GM21723 (cell line): Measurements from ENCODE around the gene TGFBR3.

Experiments
- ATAC-seq: cut with Tn5 transposase; IDR thresholded peaks from one replicate; pipeline ENCODE4 v1.9.1; 2021; ENCODE audit warnings: mild to moderate bottlenecking, moderate library complexity; ENCODE audit not compliant: unreplicated experiment

TGFBR3 gene

GRCh38 chr1:91885716-91886506 lies at the start of gene TGFBR3:
TGFBR3 (minus strand) TSS chr1:91886151; CDS start chr1:91861531, 24,620 bp downstream.
- ATAC-seq, result peak; percentile 73

- no peak for ATAC-seq
Measured at GRCh38 chr1:91929250-91929649, 43.3 kb upstream of the TGFBR3 start.

GRCh38 chr1:91928026-91928425 lies 42.1 kb upstream of the TGFBR3 start:
- ATAC-seq, result no peak

GRCh38 chr1:91925644-91926435 lies 39.9 kb upstream of the TGFBR3 start:
- ATAC-seq, result no peak

GRCh38 chr1:91924146-91924545 lies 38.2 kb upstream of the TGFBR3 start:
- ATAC-seq, result no peak

GRCh38 chr1:91919962-91920361 lies 34.0 kb upstream of the TGFBR3 start:
- no peak for ATAC-seq

- no peak for ATAC-seq
Measured at GRCh38 chr1:91916811-91917460, 31.0 kb upstream of the TGFBR3 start.

GRCh38 chr1:91916046-91916445 lies 30.1 kb upstream of the TGFBR3 start:
- ATAC-seq, result no peak

- ATAC-seq, result no peak
Measured at GRCh38 chr1:91913018-91913417, 27.1 kb upstream of the TGFBR3 start.

GRCh38 chr1:91912266-91912665 lies 26.3 kb upstream of the TGFBR3 start:
- ATAC-seq, result no peak

- ATAC-seq, result no peak
Measured at GRCh38 chr1:91901231-91901630, 15.3 kb upstream of the TGFBR3 start.

GRCh38 chr1:91900562-91900961 lies 14.6 kb upstream of the TGFBR3 start:
- ATAC-seq, result no peak

- no peak for ATAC-seq
Measured at GRCh38 chr1:91897016-91897415, 11.1 kb upstream of the TGFBR3 start.

- ATAC-seq, result no peak
Measured at GRCh38 chr1:91895832-91896556, 10.0 kb upstream of the TGFBR3 start.

- ATAC-seq, result no peak
Measured at GRCh38 chr1:91894036-91894761, 8.2 kb upstream of the TGFBR3 start.

GRCh38 chr1:91891969-91892368 lies 6.0 kb upstream of the TGFBR3 start:
- ATAC-seq, result no peak

GRCh38 chr1:91891454-91891853 lies 5.5 kb upstream of the TGFBR3 start:
- no peak for ATAC-seq

- no peak for ATAC-seq
Measured at GRCh38 chr1:91889717-91890459, 3.9 kb upstream of the TGFBR3 start.

GRCh38 chr1:91885213-91885715 lies 687 bp downstream of the TGFBR3 start:
- ATAC-seq, result peak; percentile 31
